A549 (cell line): ENCODE results near the gene ENPP3. TPM values are rescaled to one million over a fixed set of nuclear protein-coding genes. Genes with fewer than 3 reads are reported as not detected.
A peak's percentile ranks its signal among the peaks of the same experiment; 100 is the strongest.

Source experiments
- CBX8 ChIP-seq: fragments of 200-600 bp; sonication (generic); IDR thresholded peaks from 2 replicates; pipeline ENCODE4 v1.6.1; 2016
- FOSL2 ChIP-seq, 2 experiments: fragments of 450-650 bp in 1 of 2; fragments of >200 bp in 1 of 2; sonication (Bioruptor Twin) in 1 of 2; formaldehyde crosslinking; IDR thresholded peaks; 2 replicates each; pipeline versions ENCODE4 v1.5.0 to v1.6.1; 2016 to 2020; ENCODE audit warnings: mild to moderate bottlenecking in 1 of 2, moderate library complexity in 1 of 2
- FOXS1 ChIP-seq: fragments of 250-450 bp; sonication (Bioruptor Pico); IDR thresholded peaks from 2 replicates; pipeline ENCODE4 v1.5.0; 2020; ENCODE audit warnings: mild to moderate bottlenecking, moderate library complexity
- KDM1A ChIP-seq: fragments of 200-600 bp; sonication (generic); IDR thresholded peaks from 2 replicates; pipeline ENCODE4 v1.6.1; 2016; ENCODE audit warnings: low read depth, mild to moderate bottlenecking
- NFE2L2 ChIP-seq: fragments of 150-350 bp; conservative IDR thresholded peaks from 2 replicates; pipeline ENCODE4 v1.6.1; 2014; ENCODE audit warnings: low read length
- RCOR1 ChIP-seq: fragments of 150-350 bp; IDR thresholded peaks from 2 replicates; pipeline ENCODE4 v1.6.1; 2014; ENCODE audit warnings: antibody characterized with exemption, low read length, low read depth
- RNF2 ChIP-seq: fragments of 200-600 bp; sonication (generic); IDR thresholded peaks from 2 replicates; pipeline ENCODE4 v1.6.1; 2016; ENCODE audit warnings: low read depth, mild to moderate bottlenecking, antibody characterized with exemption, moderate library complexity, borderline replicate concordance
- SREBF2 ChIP-seq: fragments of 450-650 bp; IDR thresholded peaks from 2 replicates; pipeline ENCODE4 v1.6.1; 2014; ENCODE audit warnings: mild to moderate bottlenecking, moderate library complexity
- TFCP2L1 ChIP-seq: fragments of 250-450 bp; sonication (Bioruptor Pico); IDR thresholded peaks from 2 replicates; pipeline ENCODE4 v1.5.0; 2021; ENCODE audit warnings: mild to moderate bottlenecking
- TP53 ChIP-seq: fragments of 250-450 bp; sonication (Bioruptor Pico); IDR thresholded peaks from 2 replicates; pipeline ENCODE4 v1.5.0; 2021; ENCODE audit warnings: mild to moderate bottlenecking, moderate library complexity
- polyA plus RNA-seq, 4 experiments: library from polyadenylated mRNA; depleted of rRNA in 3 of 4; stranded (reverse); fragments of >200 nt; fragmentation: RNase III in 1 of 4; extraction: RNeasy Plus Mini Kit Qiagen cat#74134 plus additional on column Dnase treatment in 1 of 4; gene quantifications; 2 replicates in 3 of 4; 3 replicates in 1 of 4; pipeline ENCODE4 v1.2.3, GENCODE V29; 2011 to 2017
- TF ChIP-seq, protein P1 (sequence below): fragments of 450-650 bp; IDR thresholded peaks from 2 replicates; pipeline ENCODE4 v1.6.1; 2014; ENCODE audit warnings: antibody characterized with exemption
- TF ChIP-seq, protein P2 (sequence below): IDR thresholded peaks from 2 replicates; pipeline ENCODE4 v1.6.1; 2012; ENCODE audit warnings: low read depth, borderline replicate concordance
- TF ChIP-seq, protein P3 (sequence below): fragments of 150-350 bp; IDR thresholded peaks from 2 replicates; pipeline ENCODE4 v1.6.1; 2014; ENCODE audit warnings: low read depth, mild to moderate bottlenecking, low read length
- TF ChIP-seq, protein P4 (sequence below): fragments of 200-600 bp; sonication (generic); IDR thresholded peaks from 2 replicates; pipeline ENCODE4 v1.6.1; 2016; ENCODE audit warnings: antibody characterized with exemption, mild to moderate bottlenecking, moderate library complexity
- TF ChIP-seq, protein P5 (sequence below): IDR thresholded peaks from 2 replicates; pipeline ENCODE4 v1.6.1; 2012
- TF ChIP-seq, protein P6 (sequence below): fragments of 250-450 bp; sonication (Bioruptor Pico); IDR thresholded peaks from 2 replicates; pipeline ENCODE4 v1.5.0; 2021; ENCODE audit warnings: mild to moderate bottlenecking, moderate library complexity, borderline replicate concordance
- TF ChIP-seq, protein P7 (sequence below): fragments of 250-450 bp; sonication (Bioruptor Pico); IDR thresholded peaks from 2 replicates; pipeline ENCODE4 v1.5.0; 2020; ENCODE audit warnings: low read depth, mild to moderate bottlenecking, moderate library complexity

ENPP3 gene
- polyA plus RNA-seq, 2 of the 4 experiments (the other 2 are of a cell fraction) = not detected

DNA sequence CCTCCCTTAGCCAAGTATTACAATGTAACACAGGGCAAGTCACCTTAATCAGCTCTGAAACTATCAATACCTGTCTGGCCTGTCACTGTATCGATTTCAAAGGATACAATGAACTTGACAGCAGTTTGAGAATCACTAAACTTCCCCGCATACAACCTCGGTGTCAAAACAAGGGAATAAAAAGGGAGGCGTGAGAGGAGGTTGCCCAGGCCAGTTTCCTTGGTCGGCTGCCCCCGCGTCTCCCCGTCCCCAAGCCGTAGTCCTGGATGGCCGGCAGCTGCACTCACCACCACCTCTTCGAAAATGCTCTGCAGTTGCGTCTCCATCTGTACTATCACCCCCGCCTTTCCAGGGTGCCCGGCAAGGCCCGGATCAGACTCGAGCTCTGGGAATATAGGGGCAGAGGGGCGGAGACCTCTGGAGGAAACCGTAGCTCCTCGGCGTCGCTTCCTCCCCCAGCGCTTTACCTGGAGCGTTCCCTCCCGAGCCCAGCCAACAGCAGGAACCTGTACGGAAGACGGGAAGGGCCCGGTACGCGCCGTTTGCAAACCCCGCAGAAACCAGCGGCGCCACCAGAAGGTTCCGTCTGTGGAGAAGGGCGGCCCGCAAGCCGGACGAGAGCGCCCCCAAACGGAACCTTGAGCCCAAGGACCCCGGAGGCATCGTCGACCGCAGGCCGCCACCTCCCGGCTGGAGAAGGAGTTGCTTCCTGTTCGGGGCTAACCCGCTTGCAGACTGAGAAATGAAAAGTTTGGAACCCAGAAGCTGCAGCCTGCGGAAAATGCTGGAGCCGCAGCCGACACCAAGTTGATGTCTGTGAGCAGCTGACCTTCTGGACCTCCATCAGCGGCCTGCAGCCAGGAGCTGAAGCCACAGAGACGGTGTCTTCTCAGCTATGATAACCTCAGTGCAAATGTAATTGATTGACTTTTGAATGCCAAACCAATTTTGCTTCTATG, 9.1 kb upstream of the ENPP3 start, which contains the start of gene MED23 (continued):
- TF ChIP-seq SREBF2 = no peak
- TF ChIP-seq, protein P1, sequence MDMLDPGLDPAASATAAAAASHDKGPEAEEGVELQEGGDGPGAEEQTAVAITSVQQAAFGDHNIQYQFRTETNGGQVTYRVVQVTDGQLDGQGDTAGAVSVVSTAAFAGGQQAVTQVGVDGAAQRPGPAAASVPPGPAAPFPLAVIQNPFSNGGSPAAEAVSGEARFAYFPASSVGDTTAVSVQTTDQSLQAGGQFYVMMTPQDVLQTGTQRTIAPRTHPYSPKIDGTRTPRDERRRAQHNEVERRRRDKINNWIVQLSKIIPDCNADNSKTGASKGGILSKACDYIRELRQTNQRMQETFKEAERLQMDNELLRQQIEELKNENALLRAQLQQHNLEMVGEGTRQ = no peak
- no peak for TF ChIP-seq NFE2L2
- TF ChIP-seq CBX8 = no peak
- TF ChIP-seq, protein P2, sequence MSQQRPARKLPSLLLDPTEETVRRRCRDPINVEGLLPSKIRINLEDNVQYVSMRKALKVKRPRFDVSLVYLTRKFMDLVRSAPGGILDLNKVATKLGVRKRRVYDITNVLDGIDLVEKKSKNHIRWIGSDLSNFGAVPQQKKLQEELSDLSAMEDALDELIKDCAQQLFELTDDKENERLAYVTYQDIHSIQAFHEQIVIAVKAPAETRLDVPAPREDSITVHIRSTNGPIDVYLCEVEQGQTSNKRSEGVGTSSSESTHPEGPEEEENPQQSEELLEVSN = no peak
- no peak for TF ChIP-seq TP53 (CRISPR knock-in tag)
- no peak for TF ChIP-seq RNF2
- TF ChIP-seq, protein P3, sequence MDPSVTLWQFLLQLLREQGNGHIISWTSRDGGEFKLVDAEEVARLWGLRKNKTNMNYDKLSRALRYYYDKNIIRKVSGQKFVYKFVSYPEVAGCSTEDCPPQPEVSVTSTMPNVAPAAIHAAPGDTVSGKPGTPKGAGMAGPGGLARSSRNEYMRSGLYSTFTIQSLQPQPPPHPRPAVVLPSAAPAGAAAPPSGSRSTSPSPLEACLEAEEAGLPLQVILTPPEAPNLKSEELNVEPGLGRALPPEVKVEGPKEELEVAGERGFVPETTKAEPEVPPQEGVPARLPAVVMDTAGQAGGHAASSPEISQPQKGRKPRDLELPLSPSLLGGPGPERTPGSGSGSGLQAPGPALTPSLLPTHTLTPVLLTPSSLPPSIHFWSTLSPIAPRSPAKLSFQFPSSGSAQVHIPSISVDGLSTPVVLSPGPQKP = no peak
- TF ChIP-seq, protein P4, sequence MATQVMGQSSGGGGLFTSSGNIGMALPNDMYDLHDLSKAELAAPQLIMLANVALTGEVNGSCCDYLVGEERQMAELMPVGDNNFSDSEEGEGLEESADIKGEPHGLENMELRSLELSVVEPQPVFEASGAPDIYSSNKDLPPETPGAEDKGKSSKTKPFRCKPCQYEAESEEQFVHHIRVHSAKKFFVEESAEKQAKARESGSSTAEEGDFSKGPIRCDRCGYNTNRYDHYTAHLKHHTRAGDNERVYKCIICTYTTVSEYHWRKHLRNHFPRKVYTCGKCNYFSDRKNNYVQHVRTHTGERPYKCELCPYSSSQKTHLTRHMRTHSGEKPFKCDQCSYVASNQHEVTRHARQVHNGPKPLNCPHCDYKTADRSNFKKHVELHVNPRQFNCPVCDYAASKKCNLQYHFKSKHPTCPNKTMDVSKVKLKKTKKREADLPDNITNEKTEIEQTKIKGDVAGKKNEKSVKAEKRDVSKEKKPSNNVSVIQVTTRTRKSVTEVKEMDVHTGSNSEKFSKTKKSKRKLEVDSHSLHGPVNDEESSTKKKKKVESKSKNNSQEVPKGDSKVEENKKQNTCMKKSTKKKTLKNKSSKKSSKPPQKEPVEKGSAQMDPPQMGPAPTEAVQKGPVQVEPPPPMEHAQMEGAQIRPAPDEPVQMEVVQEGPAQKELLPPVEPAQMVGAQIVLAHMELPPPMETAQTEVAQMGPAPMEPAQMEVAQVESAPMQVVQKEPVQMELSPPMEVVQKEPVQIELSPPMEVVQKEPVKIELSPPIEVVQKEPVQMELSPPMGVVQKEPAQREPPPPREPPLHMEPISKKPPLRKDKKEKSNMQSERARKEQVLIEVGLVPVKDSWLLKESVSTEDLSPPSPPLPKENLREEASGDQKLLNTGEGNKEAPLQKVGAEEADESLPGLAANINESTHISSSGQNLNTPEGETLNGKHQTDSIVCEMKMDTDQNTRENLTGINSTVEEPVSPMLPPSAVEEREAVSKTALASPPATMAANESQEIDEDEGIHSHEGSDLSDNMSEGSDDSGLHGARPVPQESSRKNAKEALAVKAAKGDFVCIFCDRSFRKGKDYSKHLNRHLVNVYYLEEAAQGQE = no peak
- TF ChIP-seq, protein P5, sequence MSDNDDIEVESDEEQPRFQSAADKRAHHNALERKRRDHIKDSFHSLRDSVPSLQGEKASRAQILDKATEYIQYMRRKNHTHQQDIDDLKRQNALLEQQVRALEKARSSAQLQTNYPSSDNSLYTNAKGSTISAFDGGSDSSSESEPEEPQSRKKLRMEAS = peak; percentile 83
- no peak for TF ChIP-seq KDM1A
- no peak for TF ChIP-seq RCOR1
- TF ChIP-seq FOXS1 (CRISPR knock-in tag) = no peak
- no peak for TF ChIP-seq FOSL2 (IDR thresholded peaks at IDR 0.05)
- peak; percentile 32 for TF ChIP-seq FOSL2 (CRISPR knock-in tag; IDR thresholded peaks at IDR 0.05)
- TF ChIP-seq, protein P6, sequence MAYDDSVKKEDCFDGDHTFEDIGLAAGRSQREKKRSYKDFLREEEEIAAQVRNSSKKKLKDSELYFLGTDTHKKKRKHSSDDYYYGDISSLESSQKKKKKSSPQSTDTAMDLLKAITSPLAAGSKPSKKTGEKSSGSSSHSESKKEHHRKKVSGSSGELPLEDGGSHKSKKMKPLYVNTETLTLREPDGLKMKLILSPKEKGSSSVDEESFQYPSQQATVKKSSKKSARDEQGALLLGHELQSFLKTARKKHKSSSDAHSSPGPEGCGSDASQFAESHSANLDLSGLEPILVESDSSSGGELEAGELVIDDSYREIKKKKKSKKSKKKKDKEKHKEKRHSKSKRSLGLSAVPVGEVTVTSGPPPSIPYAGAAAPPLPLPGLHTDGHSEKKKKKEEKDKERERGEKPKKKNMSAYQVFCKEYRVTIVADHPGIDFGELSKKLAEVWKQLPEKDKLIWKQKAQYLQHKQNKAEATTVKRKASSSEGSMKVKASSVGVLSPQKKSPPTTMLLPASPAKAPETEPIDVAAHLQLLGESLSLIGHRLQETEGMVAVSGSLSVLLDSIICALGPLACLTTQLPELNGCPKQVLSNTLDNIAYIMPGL = peak; percentile 71; the same call in 1 of the 2 replicates
- 0 out of 2 replicates have a peak, but pooled peaks have one; percentile 63 for TF ChIP-seq TFCP2L1
- TF ChIP-seq, protein P7, sequence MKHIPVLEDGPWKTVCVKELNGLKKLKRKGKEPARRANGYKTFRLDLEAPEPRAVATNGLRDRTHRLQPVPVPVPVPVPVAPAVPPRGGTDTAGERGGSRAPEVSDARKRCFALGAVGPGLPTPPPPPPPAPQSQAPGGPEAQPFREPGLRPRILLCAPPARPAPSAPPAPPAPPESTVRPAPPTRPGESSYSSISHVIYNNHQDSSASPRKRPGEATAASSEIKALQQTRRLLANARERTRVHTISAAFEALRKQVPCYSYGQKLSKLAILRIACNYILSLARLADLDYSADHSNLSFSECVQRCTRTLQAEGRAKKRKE (CRISPR knock-in tag) = 0 out of 2 replicates have a peak, but pooled peaks have one; percentile 37
- TF ChIP-seq, all 56 proteins: peak for 16
